HL-60 (cell line): ENCODE results near the gene PTPRN2.

ENCODE experiments used
- GABPA ChIP-seq: IDR thresholded peaks from 2 replicates; pipeline ENCODE4 v1.6.1; 2012; ENCODE audit warnings: low read depth
- POLR2AphosphoS5 ChIP-seq: IDR thresholded peaks from 2 replicates; pipeline ENCODE4 v1.6.1; 2012; ENCODE audit warnings: low read depth
- REST ChIP-seq: IDR thresholded peaks from 2 replicates; pipeline ENCODE4 v1.6.1; 2012; ENCODE audit warnings: low read depth; ENCODE audit not compliant: insufficient replicate concordance
- SPI1 ChIP-seq: IDR thresholded peaks from 2 replicates; pipeline ENCODE4 v1.6.1; 2012; ENCODE audit warnings: low read depth, mild to moderate bottlenecking, borderline replicate concordance
- TF ChIP-seq, protein P1 (sequence below): IDR thresholded peaks from one replicate; pipeline ENCODE4 v1.5.1; 2011; ENCODE audit warnings: low read length, control low read depth, inconsistent platforms; ENCODE audit not compliant: insufficient read depth

- TF ChIP-seq, protein P1, sequence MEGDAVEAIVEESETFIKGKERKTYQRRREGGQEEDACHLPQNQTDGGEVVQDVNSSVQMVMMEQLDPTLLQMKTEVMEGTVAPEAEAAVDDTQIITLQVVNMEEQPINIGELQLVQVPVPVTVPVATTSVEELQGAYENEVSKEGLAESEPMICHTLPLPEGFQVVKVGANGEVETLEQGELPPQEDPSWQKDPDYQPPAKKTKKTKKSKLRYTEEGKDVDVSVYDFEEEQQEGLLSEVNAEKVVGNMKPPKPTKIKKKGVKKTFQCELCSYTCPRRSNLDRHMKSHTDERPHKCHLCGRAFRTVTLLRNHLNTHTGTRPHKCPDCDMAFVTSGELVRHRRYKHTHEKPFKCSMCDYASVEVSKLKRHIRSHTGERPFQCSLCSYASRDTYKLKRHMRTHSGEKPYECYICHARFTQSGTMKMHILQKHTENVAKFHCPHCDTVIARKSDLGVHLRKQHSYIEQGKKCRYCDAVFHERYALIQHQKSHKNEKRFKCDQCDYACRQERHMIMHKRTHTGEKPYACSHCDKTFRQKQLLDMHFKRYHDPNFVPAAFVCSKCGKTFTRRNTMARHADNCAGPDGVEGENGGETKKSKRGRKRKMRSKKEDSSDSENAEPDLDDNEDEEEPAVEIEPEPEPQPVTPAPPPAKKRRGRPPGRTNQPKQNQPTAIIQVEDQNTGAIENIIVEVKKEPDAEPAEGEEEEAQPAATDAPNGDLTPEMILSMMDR: no peak
- TF ChIP-seq SPI1: no peak
- no peak for TF ChIP-seq REST
- no peak for TF ChIP-seq POLR2AphosphoS5
- no peak for TF ChIP-seq GABPA
Observed at GRCh38 chr7:158241919-158242318, 345.7 kb downstream of the PTPRN2 start.
